ENCODE measurements around the gene GRPEL2.

The GRPEL2 gene

GRCh38 chr5:149378241-149378820, 33.0 kb downstream of the GRPEL2 start:
- TF ChIP-seq CTCF (IDR thresholded peaks at IDR 0.05; ENCODE audit: control insufficient read depth, insufficient read depth, low read depth, low read length, missing control alignments) = no peak

GRCh38 chr5:149379177-149379761, 34.0 kb downstream of the GRPEL2 start, which contains the start of gene IL17B:
Gene IL17B (minus strand): TSS chr5:149379292. CDS start chr5:149379225, 67 bp downstream.
- H3K4me3 ChIP-seq (ENCODE audit: control insufficient read depth, low read depth, low read length) = no peak within 1 kb of the TSS
- DNase-seq (ENCODE audit: low read depth) = no peak
- no peak for TF ChIP-seq CTCF (IDR thresholded peaks at IDR 0.05; ENCODE audit: control insufficient read depth, insufficient read depth, low read depth, low read length, missing control alignments)

More at GRCh38 chr5:149378241-149378820, 33.0 kb downstream of the GRPEL2 start:
- no peak overlapping the region for H3K4me3 ChIP-seq (ENCODE audit: control insufficient read depth, low read depth, low read length)
- DNase-seq (ENCODE audit: low read depth) = no peak

- H3K4me3 ChIP-seq (ENCODE audit: control insufficient read depth, low read depth, low read length) = no peak overlapping the region
- DNase-seq (ENCODE audit: low read depth) = no peak
- no peak for TF ChIP-seq CTCF (IDR thresholded peaks at IDR 0.05; ENCODE audit: control insufficient read depth, insufficient read depth, low read depth, low read length, missing control alignments)
Measured at GRCh38 chr5:149379818-149380374, 34.6 kb downstream of the GRPEL2 start.

- H3K4me3 ChIP-seq (ENCODE audit: control insufficient read depth, low read depth, low read length) = no peak overlapping the region
- no peak for DNase-seq (ENCODE audit: low read depth)
- TF ChIP-seq CTCF (IDR thresholded peaks at IDR 0.05; ENCODE audit: control insufficient read depth, insufficient read depth, low read depth, low read length, missing control alignments) = no peak
Measured at GRCh38 chr5:149380466-149381121, 35.3 kb downstream of the GRPEL2 start.

GRCh38 chr5:149381261-149381985, 36.1 kb downstream of the GRPEL2 start:
- no peak overlapping the region for H3K4me3 ChIP-seq (ENCODE audit: control insufficient read depth, low read depth, low read length)
- no peak for TF ChIP-seq CTCF (IDR thresholded peaks at IDR 0.05; ENCODE audit: control insufficient read depth, insufficient read depth, low read depth, low read length, missing control alignments)
- no peak for DNase-seq (ENCODE audit: low read depth)

- peak; percentile 96 for TF ChIP-seq CTCF (IDR thresholded peaks at IDR 0.05; ENCODE audit: control insufficient read depth, insufficient read depth, low read depth, low read length, missing control alignments)
- DNase-seq (ENCODE audit: low read depth) = no peak
- no peak overlapping the region for H3K4me3 ChIP-seq (ENCODE audit: control insufficient read depth, low read depth, low read length)
Measured at GRCh38 chr5:149381986-149382338, 36.7 kb downstream of the GRPEL2 start.
